Ovary (tissue), 3 donors: ENCODE results near the gene PTGER2.

Source experiments
- EP300 ChIP-seq: sonication (generic); formaldehyde crosslinking; IDR thresholded peaks from one replicate; pipeline ENCODE4 v1.6.1; 2017; ENCODE audit warnings: antibody characterized with exemption
- POLR2A ChIP-seq: fragments of 450-650 bp; IDR thresholded peaks from one replicate; pipeline ENCODE4 v1.6.1; 2017; ENCODE audit warnings: antibody characterized with exemption, mild to moderate bottlenecking, moderate library complexity
- TF ChIP-seq, protein P1 (sequence below), 3 donors: fragments of 450-650 bp in 2 of 3; fragments of 200-600 bp in 1 of 3; IDR thresholded peaks; one replicate each; pipeline versions ENCODE4 v1.5.1 to v1.8.0; 2016 to 2022; ENCODE audit warnings: antibody characterized with exemption in 3 of 3, mild to moderate bottlenecking in 1 of 3
- donor health status: DM: no; HTN: no; CAD: no.

DNA sequence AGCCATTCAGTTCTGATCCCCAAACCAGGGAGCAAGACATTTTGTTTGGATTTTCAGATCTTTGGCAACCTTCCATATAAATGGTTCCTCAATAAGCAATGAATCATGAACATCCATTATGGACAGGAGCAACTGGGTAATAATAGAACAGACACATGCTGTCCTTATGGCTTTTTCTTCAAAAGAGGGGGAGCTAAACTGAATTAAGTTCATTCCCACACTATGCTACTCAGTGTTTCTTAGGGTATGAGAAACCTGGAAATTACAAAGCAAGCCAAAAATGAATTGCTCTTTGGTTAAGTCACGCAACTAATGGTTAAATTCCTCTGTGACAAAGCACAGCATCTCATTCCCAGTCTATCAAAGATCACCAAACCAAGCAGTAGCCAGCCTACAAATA, 51.0 kb downstream of the PTGER2 start:
- TF ChIP-seq, protein P1, sequence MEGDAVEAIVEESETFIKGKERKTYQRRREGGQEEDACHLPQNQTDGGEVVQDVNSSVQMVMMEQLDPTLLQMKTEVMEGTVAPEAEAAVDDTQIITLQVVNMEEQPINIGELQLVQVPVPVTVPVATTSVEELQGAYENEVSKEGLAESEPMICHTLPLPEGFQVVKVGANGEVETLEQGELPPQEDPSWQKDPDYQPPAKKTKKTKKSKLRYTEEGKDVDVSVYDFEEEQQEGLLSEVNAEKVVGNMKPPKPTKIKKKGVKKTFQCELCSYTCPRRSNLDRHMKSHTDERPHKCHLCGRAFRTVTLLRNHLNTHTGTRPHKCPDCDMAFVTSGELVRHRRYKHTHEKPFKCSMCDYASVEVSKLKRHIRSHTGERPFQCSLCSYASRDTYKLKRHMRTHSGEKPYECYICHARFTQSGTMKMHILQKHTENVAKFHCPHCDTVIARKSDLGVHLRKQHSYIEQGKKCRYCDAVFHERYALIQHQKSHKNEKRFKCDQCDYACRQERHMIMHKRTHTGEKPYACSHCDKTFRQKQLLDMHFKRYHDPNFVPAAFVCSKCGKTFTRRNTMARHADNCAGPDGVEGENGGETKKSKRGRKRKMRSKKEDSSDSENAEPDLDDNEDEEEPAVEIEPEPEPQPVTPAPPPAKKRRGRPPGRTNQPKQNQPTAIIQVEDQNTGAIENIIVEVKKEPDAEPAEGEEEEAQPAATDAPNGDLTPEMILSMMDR (IDR thresholded peaks at IDR 0.05), result no peak
- no peak for TF ChIP-seq POLR2A
- TF ChIP-seq EP300, result no peak
